D341Med (cell line): ENCODE measurements around the gene PLIN5.
A peak's percentile ranks its signal among the peaks of the same experiment; 100 is the strongest.

Experiments used
- DNase-seq: peaks from one replicate; pipeline ENCODE4 v3.0.0; 2012; ENCODE audit warnings: low spot score

The PLIN5 gene

DNA sequence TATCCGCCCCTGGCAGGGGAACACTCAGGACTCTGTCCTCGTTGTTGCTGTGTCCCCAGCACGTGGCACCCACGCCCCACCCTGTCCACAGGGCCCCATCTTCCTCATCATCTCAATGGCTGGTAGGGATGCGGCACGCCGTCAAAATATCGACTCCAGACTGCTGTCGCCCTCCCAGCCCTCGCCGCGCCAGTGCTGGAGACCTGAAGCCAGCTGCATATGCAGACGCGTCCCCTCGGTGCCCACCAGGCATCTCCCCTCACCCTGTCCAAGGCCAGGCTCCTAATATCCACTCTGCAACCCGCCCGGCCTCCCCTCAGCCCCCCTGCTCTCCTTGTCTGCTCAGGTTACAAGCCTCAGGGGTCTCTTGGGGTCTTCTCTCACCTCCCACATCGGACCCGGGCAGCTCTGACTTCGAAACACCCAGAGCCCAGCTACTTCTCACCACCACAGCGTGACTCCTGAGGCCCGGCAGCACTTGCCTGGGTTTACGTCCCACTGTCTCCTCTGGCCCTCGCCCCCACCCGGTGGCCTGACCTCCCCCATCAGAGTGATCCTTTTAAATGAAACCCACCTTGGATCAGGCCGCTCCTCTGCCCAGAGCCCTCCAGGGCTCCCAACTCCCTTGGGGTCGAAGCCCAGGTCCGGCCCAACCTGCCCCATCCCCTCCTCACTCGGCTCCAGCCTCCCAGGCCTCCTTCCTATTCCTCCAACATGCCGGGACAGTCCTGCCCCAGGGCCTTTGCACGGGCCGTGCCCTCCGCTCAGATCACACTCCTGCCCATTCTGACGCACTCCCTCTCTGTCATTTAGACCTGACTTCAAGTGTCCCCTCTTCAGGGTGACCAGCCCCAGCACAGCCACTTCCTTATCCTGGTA, 29.2 kb downstream of the PLIN5 start:
- no peak for DNase-seq

DNA sequence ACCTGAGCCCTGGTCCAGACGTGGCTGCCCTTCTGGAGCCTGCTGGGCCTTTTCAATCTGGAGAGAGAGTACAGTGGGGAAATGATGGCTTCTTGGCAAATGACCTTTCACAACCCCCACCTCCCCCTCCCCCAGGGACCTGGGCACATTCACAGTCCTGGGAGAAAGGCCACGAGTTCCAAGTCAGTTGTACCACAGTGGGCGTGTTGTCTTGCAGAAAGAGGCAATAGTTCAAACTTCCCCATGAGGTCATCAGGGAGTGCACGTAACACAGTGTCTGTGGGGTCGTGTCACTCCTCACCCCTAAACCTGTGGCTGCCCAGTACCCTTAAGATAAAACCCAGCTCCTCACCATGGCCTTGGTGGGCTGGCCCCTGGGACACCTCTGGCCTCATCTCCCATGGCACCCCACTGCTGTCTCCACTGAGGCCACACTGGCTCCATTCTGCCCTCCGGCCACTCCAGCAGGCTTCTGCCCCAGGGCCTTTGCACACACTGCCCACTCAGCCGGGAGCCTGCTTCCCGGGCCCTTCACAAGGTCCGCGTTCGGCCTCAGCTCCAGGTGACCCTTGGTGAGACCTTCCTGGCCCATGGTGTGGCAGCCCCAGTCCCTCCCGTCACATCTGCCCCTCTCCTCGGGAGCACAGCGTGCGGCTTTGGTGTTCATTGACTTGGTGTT, 30.0 kb downstream of the PLIN5 start:
- no peak for DNase-seq

DNA sequence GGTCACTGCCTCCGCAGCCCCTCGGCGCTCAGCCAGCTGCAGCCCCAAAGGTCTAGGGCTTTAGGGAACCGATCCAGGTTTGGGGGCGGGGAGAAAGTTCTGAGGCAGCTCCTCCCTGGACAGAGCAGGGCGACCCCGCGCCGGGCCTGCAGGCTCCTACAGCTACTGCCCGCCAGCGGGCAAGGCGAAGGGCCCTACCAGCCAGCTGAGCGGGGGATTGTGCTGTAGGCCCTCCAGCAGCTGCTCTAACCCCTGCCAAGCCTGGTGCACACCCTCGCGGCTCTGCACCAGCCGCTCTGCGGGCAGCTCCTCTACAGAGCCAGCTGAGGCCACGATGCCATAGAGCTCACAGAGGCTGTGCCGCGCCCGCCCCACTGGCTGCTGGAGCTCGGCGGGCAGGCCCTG, 30.7 kb downstream of the PLIN5 start:
- no peak for DNase-seq

DNA sequence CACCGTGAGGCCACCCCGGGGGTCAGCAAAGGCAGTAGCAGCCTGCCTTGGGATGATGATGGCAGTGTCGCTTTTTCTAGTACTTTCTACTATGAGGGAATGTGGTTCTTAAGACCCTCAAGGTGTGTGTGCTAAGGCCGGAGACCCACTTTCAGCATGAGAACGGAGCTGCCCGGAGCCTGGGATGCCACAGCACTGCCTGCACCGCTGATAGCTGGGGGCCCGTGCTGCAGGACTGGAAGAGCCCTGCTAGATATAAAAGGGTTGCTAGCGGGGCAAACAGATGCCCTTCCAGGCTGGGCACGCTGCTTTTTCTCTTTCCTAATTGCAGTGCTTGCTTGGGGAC, 31.2 kb downstream of the PLIN5 start:
- DNase-seq: no peak

DNA sequence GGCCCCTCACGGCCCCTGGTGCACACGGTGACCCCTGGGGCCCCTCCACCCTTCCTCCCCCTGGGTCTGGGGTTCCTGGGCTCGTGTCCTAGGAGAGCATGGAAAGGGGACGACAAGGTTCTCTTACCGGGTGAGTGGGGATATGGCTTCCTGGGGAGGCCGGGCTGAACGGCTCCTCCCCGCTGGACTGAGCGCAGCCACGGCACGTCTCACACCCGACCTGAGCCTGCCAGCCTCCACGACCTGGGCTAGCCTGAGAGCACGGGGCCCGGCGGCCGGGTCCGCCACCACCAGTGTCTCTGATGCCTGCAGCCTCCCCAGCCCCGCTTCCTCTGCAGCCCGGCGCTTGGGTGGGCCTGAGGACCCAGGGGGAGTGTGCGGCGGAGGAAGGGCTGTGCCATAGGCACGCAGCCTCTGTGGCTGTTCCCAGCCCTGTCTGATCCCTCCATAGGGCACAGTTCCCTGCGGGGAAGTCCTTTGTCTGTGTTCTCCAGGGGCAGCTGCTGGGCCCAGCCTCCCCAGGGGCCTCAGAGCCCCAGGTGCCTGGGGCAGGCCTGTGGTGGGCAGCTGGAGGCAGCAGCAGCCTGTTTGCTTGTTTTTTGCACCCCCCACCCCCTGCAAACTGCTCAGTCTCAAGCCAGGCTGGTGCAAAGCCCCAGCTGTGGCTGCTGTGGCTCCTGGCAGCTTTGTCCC, 31.7 kb downstream of the PLIN5 start:
- DNase-seq: peak; percentile 82

DNA sequence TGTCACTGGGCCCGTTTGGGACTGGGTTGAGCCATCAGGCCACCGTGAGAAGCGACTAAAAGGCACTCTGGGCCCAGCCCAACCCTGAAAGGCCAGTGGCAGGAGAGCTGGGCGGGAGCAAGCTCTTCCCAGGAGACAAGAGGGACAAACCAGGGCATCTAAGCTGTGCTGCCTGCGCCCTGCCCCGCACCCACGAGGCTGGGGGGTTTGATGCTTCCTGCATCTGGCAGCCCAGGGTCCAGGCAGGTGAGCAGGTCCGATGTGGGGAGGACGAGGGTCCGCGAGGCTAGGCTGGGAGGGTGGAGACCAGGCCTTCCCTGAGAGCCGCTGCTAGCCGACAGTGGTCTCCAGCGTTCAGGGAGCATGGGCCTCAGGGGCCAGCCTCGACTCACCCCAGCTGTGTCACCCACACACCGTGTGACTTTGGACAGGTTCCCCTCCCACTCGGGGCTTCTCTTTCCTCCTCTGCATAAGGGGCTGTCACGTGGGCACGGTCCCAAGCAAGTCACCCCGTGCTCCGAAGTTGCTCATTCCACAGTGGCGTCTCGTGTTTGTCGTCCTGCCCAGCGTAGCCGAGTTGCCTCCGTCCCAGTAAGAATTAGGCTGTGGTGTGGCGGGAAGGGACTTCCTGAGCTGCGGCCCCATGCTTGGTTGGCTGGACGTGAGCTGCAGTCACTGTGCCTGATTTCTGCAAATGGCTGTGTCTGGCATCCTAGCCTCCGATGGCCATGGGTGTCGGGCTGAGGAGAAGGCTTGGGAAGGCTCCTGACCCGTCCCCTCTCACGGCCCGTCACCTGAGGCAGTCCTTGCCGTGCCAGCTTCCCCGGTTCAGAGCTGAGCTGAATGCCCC, 32.5 kb downstream of the PLIN5 start:
- no peak for DNase-seq

DNA sequence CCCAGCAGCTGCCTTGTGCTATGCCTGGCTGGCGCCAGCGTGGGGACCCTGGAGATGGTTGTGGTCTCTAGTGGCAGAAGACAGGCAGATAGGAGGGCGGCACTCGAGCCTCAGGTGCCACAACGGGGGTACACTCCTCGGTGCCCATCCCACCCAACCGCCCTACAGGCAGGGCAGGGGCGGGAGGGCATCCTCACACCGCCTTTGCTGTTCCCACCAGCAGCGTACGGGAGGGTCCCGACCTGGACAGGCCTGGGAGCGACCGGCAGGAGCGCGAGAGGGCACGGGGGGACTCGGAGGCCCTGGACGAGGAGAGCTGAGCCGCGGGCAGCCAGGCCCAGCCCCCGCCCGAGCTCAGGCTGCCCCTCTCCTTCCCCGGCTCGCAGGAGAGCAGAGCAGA, 33.3 kb downstream of the PLIN5 start:
- DNase-seq: no peak

DNA sequence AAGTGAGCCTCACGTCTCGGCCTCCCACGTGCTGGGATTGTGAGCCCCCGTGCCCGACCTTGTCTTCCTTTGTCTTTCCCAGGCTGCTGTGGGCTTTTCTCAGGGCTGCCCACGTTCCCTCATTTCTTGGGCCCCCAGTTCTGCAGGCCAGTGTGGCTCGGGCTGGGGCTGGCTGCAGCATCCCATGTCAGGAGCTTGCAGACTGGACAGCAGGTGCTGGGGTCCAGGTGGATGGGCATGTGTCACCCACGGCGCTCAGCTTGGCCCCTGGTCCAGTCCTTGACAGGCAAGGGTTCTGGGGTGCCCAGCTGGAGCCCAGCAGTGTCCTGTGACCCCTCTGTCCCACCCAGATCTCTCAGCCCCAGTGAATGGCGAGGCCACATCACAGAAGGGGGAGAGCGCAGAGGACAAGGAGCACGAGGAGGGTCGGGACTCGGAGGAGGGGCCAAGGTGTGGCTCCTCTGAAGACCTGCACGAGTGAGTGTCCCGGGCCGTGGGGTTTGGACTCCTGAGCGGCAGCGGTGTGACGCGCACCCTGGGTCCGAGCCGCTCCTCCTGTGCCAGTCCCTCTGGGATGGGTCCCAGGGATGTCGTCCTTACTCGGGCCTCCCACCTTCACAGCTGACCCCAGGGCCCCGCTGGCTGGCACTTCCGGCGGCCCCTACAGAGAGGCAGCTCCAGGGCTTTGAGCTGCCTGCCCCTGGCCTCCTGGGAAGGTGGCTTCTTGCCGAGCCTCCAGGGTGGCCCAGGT, 34.0 kb downstream of the PLIN5 start:
- no peak for DNase-seq

DNA sequence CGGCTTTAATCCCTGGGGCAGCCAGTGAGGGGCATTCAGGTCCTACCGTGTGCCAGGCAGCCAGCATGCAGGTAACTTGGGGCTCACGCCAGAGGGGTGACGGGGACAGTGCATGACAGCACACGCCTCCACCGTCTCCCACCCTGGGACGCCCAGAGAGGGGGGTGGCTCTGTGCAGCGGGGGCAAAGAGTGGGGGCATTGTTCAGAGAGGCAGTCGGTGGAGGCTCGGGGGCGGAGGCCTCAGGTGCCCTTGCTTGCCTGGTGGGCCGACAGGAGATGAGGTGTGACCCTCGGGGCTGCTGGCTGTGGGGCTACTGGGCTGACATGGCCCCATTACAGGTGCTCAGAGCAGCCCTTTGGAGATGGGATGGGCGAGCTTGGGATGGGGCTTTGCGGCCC, 35.2 kb downstream of the PLIN5 start:
- no peak for DNase-seq

DNA sequence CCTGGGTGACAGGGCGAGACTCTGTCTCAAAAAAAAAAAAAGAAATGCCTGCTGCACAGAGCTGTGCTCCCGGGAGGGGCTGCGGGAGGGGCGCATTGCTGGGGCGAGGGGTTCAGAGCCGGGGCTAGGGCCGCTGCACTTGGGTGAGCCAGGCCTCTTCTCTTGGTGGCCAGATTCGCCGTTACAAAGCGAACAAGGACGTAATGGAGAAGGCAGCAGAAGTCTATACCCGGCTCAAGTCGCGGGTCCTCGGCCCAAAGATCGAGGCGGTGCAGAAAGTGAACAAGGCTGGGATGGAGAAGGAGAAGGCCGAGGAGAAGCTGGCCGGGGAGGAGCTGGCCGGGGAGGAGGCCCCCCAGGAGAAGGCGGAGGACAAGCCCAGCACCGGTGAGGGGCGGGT, 35.7 kb downstream of the PLIN5 start:
- no peak for DNase-seq

DNA sequence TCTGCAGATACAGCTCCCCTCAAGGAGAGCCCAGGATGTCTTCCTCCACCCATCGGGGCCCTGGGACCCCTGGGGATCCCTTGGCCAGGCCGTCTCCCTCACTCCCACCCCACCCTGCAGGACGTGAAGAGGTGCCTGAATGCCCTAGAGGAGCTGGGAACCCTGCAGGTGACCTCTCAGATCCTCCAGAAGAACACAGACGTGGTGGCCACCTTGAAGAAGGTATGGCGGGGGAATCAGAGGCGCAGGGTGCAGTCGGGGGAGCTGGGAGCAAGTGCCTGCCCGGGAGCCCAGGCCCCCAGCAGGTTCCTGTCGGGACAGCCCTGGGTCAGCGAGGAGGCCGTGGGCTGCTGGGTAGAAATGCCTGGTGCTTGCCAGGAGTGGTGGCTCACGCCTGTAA, 36.3 kb downstream of the PLIN5 start:
- DNase-seq: no peak

DNA sequence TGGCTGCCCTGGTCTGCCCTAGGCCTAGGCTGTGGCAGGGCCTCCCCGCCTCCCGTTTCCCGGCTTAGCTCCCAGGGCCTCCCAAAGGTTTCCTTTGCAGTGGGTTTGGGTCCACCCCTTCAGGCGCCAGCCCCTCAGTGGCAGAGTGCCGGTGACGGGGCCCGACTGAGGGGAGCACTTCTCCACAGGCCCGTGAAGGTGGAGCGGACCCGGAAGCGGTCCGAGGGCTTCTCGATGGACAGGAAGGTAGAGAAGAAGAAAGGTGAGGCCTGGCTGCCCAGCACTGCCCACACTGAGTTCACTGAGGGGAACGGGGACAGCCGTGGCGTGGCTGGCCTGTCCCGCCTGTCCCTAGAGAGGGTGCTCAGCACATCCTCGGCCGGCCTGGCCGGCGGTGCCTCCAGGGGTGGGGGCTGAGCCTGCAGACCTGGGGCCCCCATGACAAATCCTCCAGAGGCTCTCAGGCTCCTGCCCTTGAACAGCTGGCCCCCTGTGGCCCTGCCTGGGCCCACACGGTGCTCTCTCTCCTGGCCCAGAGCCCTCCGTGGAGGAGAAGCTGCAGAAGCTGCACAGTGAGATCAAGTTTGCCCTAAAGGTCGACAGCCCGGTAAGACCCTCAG, 37.1 kb downstream of the PLIN5 start:
- DNase-seq: no peak

DNA sequence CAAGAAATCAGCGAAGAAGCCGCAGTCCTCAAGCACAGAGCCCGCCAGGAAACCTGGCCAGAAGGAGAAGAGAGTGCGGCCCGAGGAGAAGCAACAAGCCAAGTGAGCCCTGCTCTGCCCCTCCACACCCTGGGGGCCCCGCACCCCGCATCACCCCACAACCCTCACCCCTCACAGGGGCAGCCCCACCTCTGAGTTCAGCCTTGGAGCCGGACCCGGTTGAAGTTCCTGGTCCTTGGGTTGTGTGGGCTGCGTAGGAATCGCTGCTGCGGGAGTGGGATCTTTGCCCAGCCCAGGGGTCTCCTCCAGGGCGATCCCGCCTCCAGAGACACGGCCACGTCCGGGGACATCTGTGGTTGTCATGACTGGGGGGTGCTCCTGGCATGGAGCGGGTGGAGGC, 38.7 kb downstream of the PLIN5 start:
- DNase-seq: no peak

DNA sequence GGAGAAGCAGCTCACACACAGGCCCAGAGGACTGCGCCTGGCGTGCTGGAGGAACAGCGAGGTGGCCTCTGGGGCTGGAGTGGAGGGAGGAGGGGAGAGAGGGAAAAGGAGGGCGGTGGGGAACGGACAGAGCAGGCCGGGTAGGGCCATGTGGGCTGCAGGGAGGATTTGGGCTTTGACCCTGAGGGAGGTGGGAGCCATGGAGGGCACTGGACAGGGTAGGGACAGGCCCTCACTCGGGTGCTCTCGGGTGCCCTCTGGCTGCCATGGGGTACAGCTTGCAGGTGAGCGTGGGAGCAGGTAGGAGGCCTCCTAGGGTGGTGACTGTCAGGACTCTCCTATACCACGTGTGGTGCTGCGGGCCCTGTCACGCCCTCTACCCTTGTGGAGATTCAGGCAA, 39.6 kb downstream of the PLIN5 start:
- DNase-seq: no peak

DNA sequence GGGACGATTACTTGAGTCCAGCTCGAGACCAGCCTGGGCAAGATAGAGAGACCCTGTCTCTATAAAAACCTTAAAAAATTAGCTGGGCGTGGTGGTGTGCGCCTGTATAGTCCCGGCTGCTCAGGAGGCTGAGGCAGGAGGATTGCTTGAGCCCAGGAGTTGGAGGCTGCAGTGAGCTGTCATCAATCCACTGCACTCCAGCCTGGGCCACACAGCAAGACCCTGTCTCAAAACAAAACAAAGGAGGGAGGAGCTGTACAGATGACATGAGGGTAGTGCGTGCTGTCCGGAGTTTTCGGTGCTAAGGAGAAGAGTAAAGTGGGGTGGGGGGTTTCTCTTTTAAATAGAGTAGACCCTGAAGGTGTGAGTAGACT, 40.3 kb downstream of the PLIN5 start:
- no peak for DNase-seq

DNA sequence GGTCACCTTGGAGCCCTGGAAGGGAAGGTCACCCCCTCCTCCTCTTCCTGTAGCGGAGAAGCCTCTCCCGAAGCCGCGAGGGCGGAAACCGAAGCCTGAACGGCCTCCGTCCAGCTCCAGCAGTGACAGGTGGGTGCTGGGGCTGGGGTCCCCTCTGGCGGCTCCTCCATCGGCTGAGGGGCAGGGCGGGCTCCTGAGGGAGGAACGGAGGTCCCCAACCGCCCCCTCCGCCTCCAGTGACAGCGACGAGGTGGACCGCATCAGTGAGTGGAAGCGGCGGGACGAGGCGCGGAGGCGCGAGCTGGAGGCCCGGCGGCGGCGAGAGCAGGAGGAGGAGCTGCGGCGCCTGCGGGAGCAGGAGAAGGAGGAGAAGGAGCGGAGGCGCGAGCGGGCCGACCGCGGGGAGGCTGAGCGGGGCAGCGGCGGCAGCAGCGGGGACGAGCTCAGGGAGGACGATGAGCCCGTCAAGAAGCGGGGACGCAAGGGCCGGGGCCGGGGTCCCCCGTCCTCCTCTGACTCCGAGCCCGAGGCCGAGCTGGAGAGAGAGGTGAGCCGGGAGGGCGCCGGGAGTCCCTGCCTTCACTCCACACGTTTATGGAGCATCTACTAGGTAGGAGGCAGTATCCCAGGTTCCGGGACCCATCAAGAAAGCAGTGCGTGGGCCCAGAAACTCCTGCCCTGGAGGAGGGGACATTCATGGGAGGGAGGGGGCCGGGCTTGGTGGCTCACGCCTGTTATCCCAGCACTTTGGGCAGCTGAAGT, 40.9 kb downstream of the PLIN5 start:
- no peak for DNase-seq

DNA sequence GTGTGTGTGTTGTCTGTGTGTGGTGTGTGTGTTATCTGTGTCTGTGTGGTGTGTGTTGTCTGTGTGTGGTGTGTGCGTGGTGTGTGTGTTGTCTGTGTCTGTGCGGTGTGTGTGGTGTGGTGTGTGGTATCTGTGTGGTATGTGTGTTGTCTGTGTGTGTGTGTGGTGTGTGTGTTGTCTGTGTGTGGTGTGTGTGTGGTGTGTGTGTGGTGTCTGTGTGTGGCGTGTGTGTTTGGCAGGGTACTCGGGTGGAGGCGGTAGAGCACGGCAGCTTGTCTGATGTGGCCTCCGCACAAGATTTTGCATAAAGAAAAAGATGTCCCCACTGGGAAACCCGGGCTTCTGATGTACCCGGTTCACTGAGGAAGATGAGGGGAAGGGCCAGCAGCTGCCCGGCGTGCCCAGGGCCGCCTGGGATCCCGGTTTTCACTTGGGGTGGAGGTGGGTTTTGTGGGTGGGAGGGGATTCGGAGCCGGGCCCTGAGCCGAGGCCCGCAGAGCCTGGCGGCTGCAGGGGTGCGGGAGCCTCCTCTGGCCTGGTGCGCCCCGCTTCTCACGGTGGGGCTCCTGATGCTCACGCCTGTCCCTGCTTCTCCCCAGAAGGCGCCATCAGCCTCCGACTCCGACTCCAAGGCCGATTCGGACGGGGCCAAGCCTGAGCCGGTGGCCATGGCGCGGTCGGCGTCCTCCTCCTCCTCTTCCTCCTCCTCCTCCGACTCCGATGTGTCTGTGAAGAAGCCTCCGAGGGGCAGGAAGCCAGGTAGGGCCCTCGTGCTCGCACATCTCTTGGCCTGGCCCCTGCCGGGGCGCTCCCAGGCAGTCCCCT, 41.7 kb downstream of the PLIN5 start:
- DNase-seq: no peak

DNA sequence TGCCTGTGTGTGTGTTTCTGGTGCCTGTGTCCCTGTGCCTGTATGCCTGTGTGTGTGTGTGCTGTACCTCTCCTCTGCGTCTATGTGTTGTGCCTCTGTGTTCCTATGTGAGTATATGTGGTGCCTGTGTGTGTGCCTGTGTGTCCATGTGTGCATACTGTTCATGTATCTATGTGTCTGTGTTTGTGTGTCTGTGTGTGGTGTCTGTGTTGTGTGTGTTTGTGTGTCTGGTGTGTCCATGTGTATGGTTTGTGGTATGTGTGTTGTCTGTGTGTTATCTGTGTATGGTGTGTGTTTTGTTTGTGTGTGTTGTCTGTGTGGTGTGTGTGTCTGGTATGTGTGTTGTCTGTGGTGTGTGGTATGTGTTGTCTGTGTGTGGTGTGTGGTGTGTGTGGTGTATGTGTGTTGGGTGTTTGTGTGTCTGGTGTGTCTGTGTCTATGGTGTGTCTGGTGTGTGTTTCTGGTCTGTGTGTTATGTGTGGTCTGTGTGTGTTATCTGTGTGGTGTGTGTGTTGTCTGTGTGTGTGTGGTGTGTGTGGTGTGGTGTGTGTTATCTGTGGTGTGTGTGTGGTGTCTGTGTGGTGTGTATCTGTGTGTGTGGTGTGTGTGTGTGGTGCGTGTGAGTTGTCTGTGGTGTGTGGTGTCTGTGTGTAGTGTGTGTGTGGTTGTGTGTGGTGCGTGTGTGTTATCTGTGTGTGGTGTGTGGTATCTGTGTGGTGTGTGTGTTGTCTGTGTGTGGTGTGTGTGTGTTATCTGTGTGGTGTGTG, 42.5 kb downstream of the PLIN5 start:
- no peak for DNase-seq

DNA sequence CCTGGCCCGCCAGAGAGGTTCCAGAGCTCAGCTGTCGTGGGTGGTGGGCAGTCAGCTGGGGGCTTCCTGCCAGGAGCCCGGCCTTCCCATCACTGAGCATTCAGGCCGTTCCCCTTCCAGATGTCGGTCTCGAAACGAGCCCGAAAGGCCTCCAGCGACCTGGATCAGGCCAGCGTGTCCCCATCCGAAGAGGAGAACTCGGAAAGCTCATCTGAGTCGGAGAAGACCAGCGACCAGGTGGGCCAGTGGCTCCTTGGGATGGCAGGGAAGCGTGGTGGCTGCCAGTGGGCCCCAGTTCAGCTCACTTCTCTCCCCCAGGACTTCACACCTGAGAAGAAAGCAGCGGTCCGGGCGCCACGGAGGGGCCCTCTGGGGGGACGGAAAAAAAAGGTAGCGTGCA, 43.6 kb downstream of the PLIN5 start:
- DNase-seq: no peak
